Neural progenitor cell (in vitro differentiated cells): ENCODE results near the gene FFAR1. TPM values are rescaled to one million over a fixed set of nuclear protein-coding genes. Genes with fewer than 3 reads are reported as not detected.

Experiments
- DNase-seq: peaks from one replicate; pipeline ENCODE4 v3.0.0-alpha.2; 2016; ENCODE audit warnings: low spot score
- H2AFZ ChIP-seq: fragments of 200-600 bp; sonication (generic); replicated peaks from 2 replicates; pipeline ENCODE4 v1.6.1; 2016; ENCODE audit warnings: antibody characterized with exemption
- H3F3A ChIP-seq: fragments of 200-600 bp; sonication (generic); 2 replicates; pipeline ENCODE4 v1.6.1; 2016; ENCODE audit warnings: antibody characterized with exemption, low read depth
- H3K27ac ChIP-seq: fragments of 200-600 bp; sonication (generic); 2 replicates; pipeline ENCODE4 v1.5.1; 2016; ENCODE audit warnings: mild to moderate bottlenecking
- H3K27me3 ChIP-seq: fragments of 200-600 bp; sonication (generic); 2 replicates; pipeline ENCODE4 v1.6.1; 2016; ENCODE audit warnings: mild to moderate bottlenecking, moderate library complexity
- H3K36me3 ChIP-seq: fragments of 200-600 bp; sonication (generic); 2 replicates; pipeline ENCODE4 v1.5.1; 2016
- H3K4me1 ChIP-seq: fragments of 200-600 bp; sonication (generic); 2 replicates; pipeline ENCODE4 v1.6.1; 2016; ENCODE audit warnings: mixed run types
- H3K4me2 ChIP-seq: fragments of 200-600 bp; sonication (generic); 2 replicates; pipeline ENCODE4 v1.6.1; 2016
- H3K4me3 ChIP-seq: fragments of 200-600 bp; sonication (generic); 2 replicates; pipeline ENCODE4 v1.5.1; 2016
- H3K79me2 ChIP-seq: fragments of 200-600 bp; sonication (generic); 2 replicates; pipeline ENCODE4 v1.6.1; 2016; ENCODE audit warnings: low read depth
- H3K9ac ChIP-seq: fragments of 200-600 bp; sonication (generic); 2 replicates; pipeline ENCODE4 v1.6.1; 2016
- H3K9me3 ChIP-seq: fragments of 200-600 bp; sonication (generic); 2 replicates; pipeline ENCODE4 v1.5.1; 2016; ENCODE audit warnings: low read depth
- H4K20me1 ChIP-seq: fragments of 200-600 bp; sonication (generic); 2 replicates; pipeline ENCODE4 v1.6.1; 2016; ENCODE audit warnings: low read depth
- H3K27ac Mint-ChIP-seq: 3 replicates; pipeline ENCODE4 v1.8.0; 2021; ENCODE audit warnings: mixed read lengths
- H3K27me3 Mint-ChIP-seq: 2 replicates; pipeline ENCODE4 v1.8.0; 2022; ENCODE audit warnings: low read depth, mild to moderate bottlenecking, inconsistent platforms, moderate library complexity, mixed read lengths; ENCODE audit not compliant: insufficient read depth
- H3K36me3 Mint-ChIP-seq: 3 replicates; pipeline ENCODE4 v1.8.0; 2021; ENCODE audit warnings: mixed read lengths
- H3K4me1 Mint-ChIP-seq: 3 replicates; pipeline ENCODE4 v1.8.0; 2021; ENCODE audit warnings: mixed read lengths
- H3K4me3 Mint-ChIP-seq: 3 replicates; pipeline ENCODE4 v1.8.0; 2021; ENCODE audit warnings: mild to moderate bottlenecking, moderate library complexity, mixed read lengths
- H3K9me3 Mint-ChIP-seq: 3 replicates; pipeline ENCODE4 v1.8.0; 2020; ENCODE audit warnings: mixed read lengths
- CTCF ChIP-seq: fragments of 200-600 bp; sonication (generic); IDR thresholded peaks from 2 replicates; pipeline ENCODE4 v1.5.1; 2017; ENCODE audit warnings: antibody characterized with exemption, mild to moderate bottlenecking
- EZH2 ChIP-seq: fragments of 200-600 bp; sonication (generic); IDR thresholded peaks from 2 replicates; pipeline ENCODE4 v1.6.1; 2017; ENCODE audit warnings: antibody characterized with exemption, mild to moderate bottlenecking, moderate library complexity
- EZH2phosphoT487 ChIP-seq: fragments of 200-600 bp; sonication (generic); IDR thresholded peaks from 2 replicates; pipeline ENCODE4 v1.6.1; 2017; ENCODE audit warnings: antibody characterized with exemption
- total RNA-seq: library from RNA; depleted of rRNA; stranded (reverse); fragments of >200 nt; gene quantifications from 2 replicates; pipeline ENCODE4 v1.2.3, GENCODE V29; 2015; ENCODE audit warnings: low replicate concordance

Gene FFAR1
- 0.06 TPM in 1 of 2 replicates, not detected in the other for total RNA-seq

DNA sequence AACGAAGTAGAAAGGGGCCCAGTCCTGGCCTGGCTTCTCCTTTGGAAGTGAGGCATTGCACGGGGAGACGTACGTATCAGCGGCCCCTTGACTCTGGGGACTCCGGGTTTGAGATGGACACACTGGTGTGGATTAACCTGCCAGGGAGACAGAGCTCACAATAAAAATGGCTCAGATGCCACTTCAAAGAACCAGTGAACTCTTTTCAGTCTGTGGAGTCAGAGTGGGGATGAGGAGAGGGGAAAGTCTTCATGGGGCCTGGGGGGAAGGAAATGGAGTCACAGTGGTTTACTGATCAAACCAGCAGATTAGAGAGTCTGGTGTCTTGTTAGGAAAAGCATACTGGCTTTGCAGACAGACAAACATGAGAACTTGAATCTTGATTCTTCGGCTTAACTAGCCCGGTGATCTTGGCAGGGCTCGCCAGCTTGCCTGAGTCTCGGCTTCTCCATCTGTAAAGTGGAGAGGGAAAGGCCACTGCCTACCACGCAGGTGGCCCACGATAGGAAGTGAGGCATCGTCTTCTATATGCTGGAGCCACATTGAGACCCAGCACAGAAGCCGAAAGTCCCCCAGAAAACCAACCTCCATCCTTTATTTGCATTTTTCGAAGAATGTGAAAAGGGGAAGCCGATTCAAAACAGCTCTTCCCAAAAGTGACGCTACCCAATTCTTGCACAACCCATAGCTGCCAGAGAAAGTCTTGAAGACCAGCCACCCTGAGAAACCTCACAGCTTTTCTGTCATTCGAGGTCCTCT, at the start of gene FFAR1:
Gene FFAR1 (plus strand): TSS at position 732 of the 759 bp plus-strand sequence. CDS start 3,650 bp downstream, outside the sequence.
- H3K4me2 ChIP-seq = no peak within 1 kb of the TSS

DNA sequence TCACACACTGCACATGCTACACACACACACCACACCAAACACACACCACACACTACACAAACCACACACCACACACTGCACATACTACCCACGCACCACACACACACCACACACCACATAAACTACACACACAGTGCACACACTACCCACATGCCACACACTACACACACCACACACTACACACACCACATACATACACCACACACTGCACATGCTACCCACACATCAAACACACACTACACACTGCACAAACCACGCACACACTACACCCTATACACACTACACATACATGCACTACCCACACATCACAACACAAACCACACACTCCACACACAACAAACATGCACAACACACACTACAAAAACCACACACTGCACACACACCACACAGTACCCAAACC, 49.8 kb upstream of the FFAR1 start:
- no peak overlapping the region for H3K27ac ChIP-seq
- TF ChIP-seq EZH2 (no peak), EZH2phosphoT487 (no peak), CTCF (no peak)
- H3K4me1 ChIP-seq = no peaks in the 10 kb centered on the region
- no peak for DNase-seq
- H3K4me2 ChIP-seq = no peak overlapping the region
- no peaks in the 10 kb centered on the region for H3K9me3 Mint-ChIP-seq
- H3K27me3 Mint-ChIP-seq = peaks cover 2% of the 10 kb centered on the region
- H3K4me3 ChIP-seq = no peak overlapping the region
- no peaks in the 10 kb centered on the region for H3K36me3 Mint-ChIP-seq
- H3K27ac Mint-ChIP-seq = no peak overlapping the region
- no peak overlapping the region for H3K9ac ChIP-seq
- no peaks in the 10 kb centered on the region for H4K20me1 ChIP-seq
- H3K27me3 ChIP-seq = no peaks in the 10 kb centered on the region
- H3K9me3 ChIP-seq = no peaks in the 10 kb centered on the region
- H3K4me3 Mint-ChIP-seq = no peak overlapping the region
- no peak overlapping the region for H2AFZ ChIP-seq
- peaks cover 21% of the 10 kb centered on the region for H3F3A ChIP-seq
- no peaks in the 10 kb centered on the region for H3K4me1 Mint-ChIP-seq
- no peaks in the 10 kb centered on the region for H3K79me2 ChIP-seq
- no peaks in the 10 kb centered on the region for H3K36me3 ChIP-seq

More for the DNA sequence above, at the start of gene FFAR1:
- H2AFZ ChIP-seq = no peak within 1 kb of the TSS
- H3K27ac Mint-ChIP-seq = no peak within 1 kb of the TSS
- no peak within 1 kb of the TSS for H3K4me3 ChIP-seq
- H4K20me1 ChIP-seq = no peaks in the 10 kb centered on the region
- no peaks in the 10 kb centered on the region for H3K36me3 ChIP-seq
- H3K9me3 ChIP-seq = no peaks in the 10 kb centered on the region
- no peaks in the 10 kb centered on the region for H3F3A ChIP-seq
- H3K4me3 Mint-ChIP-seq = no peak within 1 kb of the TSS
- H3K36me3 Mint-ChIP-seq = no peaks in the 10 kb centered on the region
- H3K9me3 Mint-ChIP-seq = no peaks in the 10 kb centered on the region
- H3K27me3 ChIP-seq = peaks cover 36% of the 10 kb centered on the region
- peaks cover 4% of the 10 kb centered on the region for H3K4me1 Mint-ChIP-seq
- TF ChIP-seq CTCF (no peak), EZH2 (no peak), EZH2phosphoT487 (no peak)
- H3K27ac ChIP-seq = no peak within 1 kb of the TSS
- no peak for DNase-seq
- no peaks in the 10 kb centered on the region for H3K4me1 ChIP-seq
- H3K27me3 Mint-ChIP-seq = peaks cover 13% of the 10 kb centered on the region
- no peaks in the 10 kb centered on the region for H3K79me2 ChIP-seq
- H3K9ac ChIP-seq = no peak within 1 kb of the TSS

DNA sequence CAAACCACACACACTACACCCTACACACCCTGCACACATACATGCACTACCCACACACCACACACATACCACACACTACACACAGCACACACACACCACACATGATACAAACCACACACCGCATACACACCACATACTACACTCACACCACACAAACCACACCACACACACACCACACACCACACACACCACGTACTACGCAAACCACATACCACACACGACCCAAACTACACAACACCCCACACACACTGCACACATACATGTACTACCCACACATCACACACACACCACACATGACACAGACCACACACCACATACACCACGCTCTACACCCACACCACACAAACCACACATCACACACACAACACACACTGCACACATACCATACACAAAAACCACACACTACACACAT, 49.1 kb upstream of the FFAR1 start:
- Histone ChIP-seq H3K4me3 (no peak overlapping the region), H3K36me3 (no peaks in the 10 kb centered on the region), H2AFZ (no peak overlapping the region), H4K20me1 (no peaks in the 10 kb centered on the region), H3K27ac (no peak overlapping the region), H3K9me3 (no peaks in the 10 kb centered on the region), H3F3A (peaks cover 21% of the 10 kb centered on the region), H3K79me2 (no peaks in the 10 kb centered on the region), H3K27me3 (no peaks in the 10 kb centered on the region), H3K9ac (no peak overlapping the region), H3K4me1 (no peaks in the 10 kb centered on the region), H3K4me2 (no peak overlapping the region)
- DNase-seq = no peak
- Mint-ChIP-seq H3K4me3 (no peak overlapping the region), H3K27ac (no peak overlapping the region), H3K4me1 (no peaks in the 10 kb centered on the region), H3K27me3 (peaks cover 5% of the 10 kb centered on the region), H3K36me3 (no peaks in the 10 kb centered on the region), H3K9me3 (no peaks in the 10 kb centered on the region)
- TF ChIP-seq CTCF (no peak), EZH2 (no peak), EZH2phosphoT487 (no peak)
